Measurements from ENCODE around the gene IQSEC3.

The IQSEC3 gene

DNA sequence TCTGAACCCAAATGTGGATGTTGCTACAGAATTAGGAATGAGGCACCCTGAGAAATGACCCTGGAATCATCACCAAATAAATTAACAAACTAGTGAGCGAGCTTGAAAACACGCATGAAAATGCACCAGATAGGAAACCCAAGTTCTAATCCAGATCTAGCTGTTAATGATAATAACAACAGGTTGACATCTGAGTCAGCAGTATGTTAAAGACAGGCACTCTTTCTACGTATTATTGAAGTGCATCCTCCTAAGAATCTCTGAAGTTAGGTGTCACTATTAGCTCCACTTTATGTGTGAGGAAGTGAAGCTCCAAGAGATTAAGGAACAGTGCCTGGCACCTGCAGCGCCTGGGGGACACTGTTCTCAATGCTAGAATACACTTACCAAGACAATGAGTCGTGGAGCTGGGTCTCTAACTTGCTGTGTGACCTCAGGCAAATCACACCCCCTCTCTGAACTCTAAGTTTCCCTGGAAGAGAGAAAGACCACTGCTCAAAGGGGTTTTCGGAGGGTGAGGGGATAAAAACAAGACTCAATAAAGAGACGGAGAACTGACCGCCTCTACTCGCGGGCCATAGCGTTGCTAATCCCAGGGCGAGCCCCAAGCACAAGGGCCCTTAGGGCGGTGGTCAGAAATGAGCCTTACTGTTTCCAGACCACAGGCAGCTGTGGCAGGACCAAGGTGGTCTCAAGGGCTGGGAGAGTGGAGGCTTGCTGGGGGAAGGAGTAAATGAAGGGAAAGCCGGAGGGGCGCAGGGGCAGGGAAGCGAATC, 145.3 kb downstream of the IQSEC3 start:
- ATAC-seq (ENCODE audit: low read depth) (no peak), DNase-seq (ENCODE audit: low spot score) (no peak)
- Histone ChIP-seq H3K9me3 (ENCODE audit: severe bottlenecking) (no peaks in the 10 kb centered on the region), H3K4me3 (ENCODE audit: severe bottlenecking) (no peak overlapping the region), H3K27me3 (ENCODE audit: insufficient read depth, poor library complexity, severe bottlenecking) (peaks cover 24% of the 10 kb centered on the region), H3K4me1 (ENCODE audit: insufficient read depth, poor library complexity, severe bottlenecking) (no peaks in the 10 kb centered on the region), H3K36me3 (ENCODE audit: low read depth) (no peaks in the 10 kb centered on the region), H3K27ac (ENCODE audit: poor library complexity, severe bottlenecking) (no peak overlapping the region)
- TF ChIP-seq, protein P1, sequence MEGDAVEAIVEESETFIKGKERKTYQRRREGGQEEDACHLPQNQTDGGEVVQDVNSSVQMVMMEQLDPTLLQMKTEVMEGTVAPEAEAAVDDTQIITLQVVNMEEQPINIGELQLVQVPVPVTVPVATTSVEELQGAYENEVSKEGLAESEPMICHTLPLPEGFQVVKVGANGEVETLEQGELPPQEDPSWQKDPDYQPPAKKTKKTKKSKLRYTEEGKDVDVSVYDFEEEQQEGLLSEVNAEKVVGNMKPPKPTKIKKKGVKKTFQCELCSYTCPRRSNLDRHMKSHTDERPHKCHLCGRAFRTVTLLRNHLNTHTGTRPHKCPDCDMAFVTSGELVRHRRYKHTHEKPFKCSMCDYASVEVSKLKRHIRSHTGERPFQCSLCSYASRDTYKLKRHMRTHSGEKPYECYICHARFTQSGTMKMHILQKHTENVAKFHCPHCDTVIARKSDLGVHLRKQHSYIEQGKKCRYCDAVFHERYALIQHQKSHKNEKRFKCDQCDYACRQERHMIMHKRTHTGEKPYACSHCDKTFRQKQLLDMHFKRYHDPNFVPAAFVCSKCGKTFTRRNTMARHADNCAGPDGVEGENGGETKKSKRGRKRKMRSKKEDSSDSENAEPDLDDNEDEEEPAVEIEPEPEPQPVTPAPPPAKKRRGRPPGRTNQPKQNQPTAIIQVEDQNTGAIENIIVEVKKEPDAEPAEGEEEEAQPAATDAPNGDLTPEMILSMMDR (IDR thresholded peaks at IDR 0.05; ENCODE audit: poor library complexity, severe bottlenecking): no peak

GRCh38 chr12:212415-212714, 145.8 kb downstream of the IQSEC3 start:
- TF ChIP-seq, protein P1 (IDR thresholded peaks at IDR 0.05; ENCODE audit: poor library complexity, severe bottlenecking): no peak
- ATAC-seq (ENCODE audit: low read depth) (no peak), DNase-seq (ENCODE audit: low spot score) (no peak)
- H3K4me1 ChIP-seq (ENCODE audit: insufficient read depth, poor library complexity, severe bottlenecking): no peaks in the 10 kb centered on the region
- no peak overlapping the region for H3K4me3 ChIP-seq (ENCODE audit: severe bottlenecking)
- H3K27ac ChIP-seq (ENCODE audit: poor library complexity, severe bottlenecking): no peak overlapping the region
- H3K9me3 ChIP-seq (ENCODE audit: severe bottlenecking): no peaks in the 10 kb centered on the region
- H3K36me3 ChIP-seq (ENCODE audit: low read depth): no peaks in the 10 kb centered on the region
- peaks cover 24% of the 10 kb centered on the region for H3K27me3 ChIP-seq (ENCODE audit: insufficient read depth, poor library complexity, severe bottlenecking)

GRCh38 chr12:212715-213526, 146.4 kb downstream of the IQSEC3 start:
- DNase-seq (ENCODE audit: low spot score) (no peak), ATAC-seq (ENCODE audit: low read depth) (no peak)
- H3K4me3 ChIP-seq (ENCODE audit: severe bottlenecking): no peak overlapping the region
- no peaks in the 10 kb centered on the region for H3K4me1 ChIP-seq (ENCODE audit: insufficient read depth, poor library complexity, severe bottlenecking)
- H3K36me3 ChIP-seq (ENCODE audit: low read depth): no peaks in the 10 kb centered on the region
- TF ChIP-seq, protein P1 (IDR thresholded peaks at IDR 0.05; ENCODE audit: poor library complexity, severe bottlenecking): no peak
- no peak overlapping the region for H3K27ac ChIP-seq (ENCODE audit: poor library complexity, severe bottlenecking)
- peaks cover 24% of the 10 kb centered on the region for H3K27me3 ChIP-seq (ENCODE audit: insufficient read depth, poor library complexity, severe bottlenecking)
- H3K9me3 ChIP-seq (ENCODE audit: severe bottlenecking): no peaks in the 10 kb centered on the region

DNA sequence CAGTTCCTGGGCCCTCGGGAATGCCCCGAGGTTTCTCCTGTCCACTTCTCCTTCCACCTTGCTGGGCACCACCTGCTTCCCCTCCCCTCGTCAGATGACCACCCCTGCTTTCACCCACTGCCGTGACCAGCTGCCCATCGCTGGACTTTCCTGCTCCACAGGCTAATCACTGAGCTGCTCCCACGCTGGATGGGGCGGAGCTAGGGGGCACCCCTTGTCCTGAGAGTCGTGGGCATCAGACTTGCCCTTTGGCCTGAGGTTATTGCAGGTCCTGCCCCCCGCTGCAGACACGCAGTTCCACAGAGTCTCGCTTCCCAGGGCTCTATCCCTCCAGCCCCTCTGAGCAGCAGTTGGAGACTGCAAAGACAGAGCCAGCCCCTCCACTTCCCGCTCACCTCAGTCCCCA, 147.0 kb downstream of the IQSEC3 start:
- DNase-seq (ENCODE audit: low spot score) (no peak), ATAC-seq (ENCODE audit: low read depth) (no peak)
- Histone ChIP-seq H3K9me3 (ENCODE audit: severe bottlenecking) (no peaks in the 10 kb centered on the region), H3K27me3 (ENCODE audit: insufficient read depth, poor library complexity, severe bottlenecking) (peaks cover 24% of the 10 kb centered on the region), H3K4me1 (ENCODE audit: insufficient read depth, poor library complexity, severe bottlenecking) (no peaks in the 10 kb centered on the region), H3K4me3 (ENCODE audit: severe bottlenecking) (no peak overlapping the region), H3K36me3 (ENCODE audit: low read depth) (no peaks in the 10 kb centered on the region), H3K27ac (ENCODE audit: poor library complexity, severe bottlenecking) (no peak overlapping the region)
- TF ChIP-seq, protein P1 (IDR thresholded peaks at IDR 0.05; ENCODE audit: poor library complexity, severe bottlenecking): no peak

All from RWPE2 (cell line).